ENCODE measurements around the gene MRGPRG.

Gene MRGPRG

DNA sequence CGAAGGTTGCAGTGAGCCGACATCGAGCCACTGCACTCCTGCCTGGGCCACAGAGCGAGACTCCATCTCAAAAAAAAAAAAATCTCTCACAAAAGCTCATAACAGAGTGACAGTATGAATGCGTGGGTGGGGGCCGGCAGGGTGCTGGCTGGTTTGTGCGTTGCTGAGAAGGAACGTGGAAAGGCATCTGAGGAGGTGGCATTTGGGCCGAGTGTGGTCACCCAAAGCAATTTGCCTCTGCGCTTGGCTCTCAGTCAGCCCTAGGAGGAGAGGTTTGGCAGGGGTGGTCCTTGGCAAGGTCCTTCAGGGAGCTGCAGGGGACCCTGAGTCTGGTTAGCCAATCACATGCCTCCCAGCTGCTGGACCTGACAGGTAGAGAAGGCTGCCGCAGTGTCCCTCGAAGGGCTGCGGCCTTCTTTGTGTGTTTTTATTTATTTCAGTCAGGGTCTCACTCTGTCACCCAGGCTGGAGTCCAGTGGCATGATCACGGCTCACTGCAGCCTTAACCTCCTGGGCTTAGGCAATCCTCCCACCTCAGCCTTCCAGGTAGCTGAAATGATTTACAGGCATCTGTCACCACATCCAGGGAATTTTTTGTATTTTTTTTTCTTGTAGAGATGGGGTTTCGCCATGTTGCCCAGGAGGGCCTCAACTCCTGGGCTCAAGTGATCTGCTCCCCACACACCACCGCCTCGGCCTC, 30.0 kb downstream of the MRGPRG start:
- DNase-seq (ENCODE audit: low spot score in 2 of 2) (no peak), ATAC-seq (ENCODE audit: low read depth) (no peak)
- Mint-ChIP-seq H3K9me3 (peaks cover 2% of the 10 kb centered on the region), H3K4me1 (no peaks in the 10 kb centered on the region), H3K27me3 (peaks cover 4% of the 10 kb centered on the region), H3K27ac (no peak overlapping the region), H3K4me3 (no peak overlapping the region), H3K36me3 (no peaks in the 10 kb centered on the region)

DNA sequence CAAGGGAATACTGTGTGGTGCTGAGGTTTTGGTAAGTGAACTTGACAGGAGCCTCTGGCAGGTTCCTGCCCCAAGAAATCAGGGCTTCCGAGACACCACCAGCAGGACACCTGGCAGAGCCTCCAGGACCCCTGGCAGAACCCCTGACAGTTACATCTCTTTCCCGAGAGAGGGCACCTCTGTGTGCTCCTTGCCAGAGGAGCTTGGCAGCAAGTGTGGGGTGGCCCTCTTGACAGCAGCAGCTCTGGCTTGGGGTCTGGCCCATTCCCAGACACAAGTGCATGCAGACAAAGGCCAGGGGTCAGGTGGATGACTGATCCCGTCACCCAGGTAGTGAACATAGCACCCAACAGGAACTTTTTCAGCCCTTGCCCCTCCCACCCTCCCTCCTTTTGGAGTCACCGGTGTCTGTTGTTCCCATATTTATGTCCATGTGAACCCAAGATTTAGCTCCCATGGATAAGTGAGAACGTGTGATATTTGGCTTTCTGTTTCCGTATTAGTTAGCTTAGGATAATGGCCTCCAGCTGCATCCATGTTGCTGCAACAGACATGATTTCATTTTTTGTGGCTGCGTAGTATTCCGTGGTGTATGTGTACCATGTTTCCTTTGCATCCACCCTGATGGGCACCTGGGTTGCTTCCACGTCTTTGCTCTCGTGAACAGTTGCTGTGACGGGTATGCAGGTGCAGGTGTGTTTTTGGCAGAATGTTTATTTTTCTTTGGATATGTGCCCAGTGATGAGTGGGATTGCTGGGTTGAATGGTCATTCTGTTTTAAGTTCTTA, 32.3 kb downstream of the MRGPRG start:
- H3K4me1 Mint-ChIP-seq = no peaks in the 10 kb centered on the region
- ATAC-seq (ENCODE audit: low read depth) (no peak), DNase-seq (ENCODE audit: low spot score in 2 of 2) (no peak)
- no peak overlapping the region for H3K4me3 Mint-ChIP-seq
- H3K27me3 Mint-ChIP-seq = peaks cover 4% of the 10 kb centered on the region
- H3K36me3 Mint-ChIP-seq = no peaks in the 10 kb centered on the region
- H3K27ac Mint-ChIP-seq = no peak overlapping the region
- peaks cover 2% of the 10 kb centered on the region for H3K9me3 Mint-ChIP-seq

GRCh38 chr11:3184732-3185347, 33.8 kb downstream of the MRGPRG start:
- Mint-ChIP-seq H3K27ac (no peak overlapping the region), H3K4me1 (no peaks in the 10 kb centered on the region), H3K36me3 (no peaks in the 10 kb centered on the region), H3K4me3 (no peak overlapping the region), H3K9me3 (peaks cover 2% of the 10 kb centered on the region), H3K27me3 (peaks cover 4% of the 10 kb centered on the region)
- DNase-seq (ENCODE audit: low spot score in 2 of 2) = no peak
- ATAC-seq (ENCODE audit: low read depth) = no peak

GRCh38 chr11:3183523-3183922, 35.1 kb downstream of the MRGPRG start:
- no peak overlapping the region for H3K4me3 Mint-ChIP-seq
- H3K4me1 Mint-ChIP-seq = no peaks in the 10 kb centered on the region
- DNase-seq (ENCODE audit: low spot score in 2 of 2) (no peak), ATAC-seq (ENCODE audit: low read depth) (no peak)
- no peak overlapping the region for H3K27ac Mint-ChIP-seq
- H3K36me3 Mint-ChIP-seq = no peaks in the 10 kb centered on the region
- H3K27me3 Mint-ChIP-seq = peaks cover 4% of the 10 kb centered on the region
- peaks cover 3% of the 10 kb centered on the region for H3K9me3 Mint-ChIP-seq

DNA sequence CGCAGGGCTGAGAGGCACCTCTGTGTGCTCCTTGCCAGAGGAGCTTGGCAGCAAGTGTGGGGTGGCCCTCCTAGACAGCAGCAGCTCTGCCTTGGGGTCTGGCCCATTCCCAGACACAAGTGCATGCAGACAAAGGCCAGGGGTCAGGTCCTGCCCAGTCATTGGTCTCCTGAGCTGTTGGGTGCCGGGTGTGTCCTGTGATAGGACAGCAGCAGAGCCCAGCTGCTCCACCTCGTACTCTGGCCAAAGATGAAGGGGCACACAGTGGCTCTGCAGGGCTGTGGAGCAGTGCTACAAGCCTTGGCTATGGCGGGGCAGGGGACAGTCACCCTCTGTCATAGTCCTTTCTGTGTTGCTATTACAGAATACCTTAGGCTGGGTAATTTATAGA, 36.2 kb downstream of the MRGPRG start:
- Mint-ChIP-seq H3K27me3 (peaks cover 3% of the 10 kb centered on the region), H3K36me3 (no peaks in the 10 kb centered on the region), H3K4me3 (no peak overlapping the region), H3K9me3 (peaks cover 3% of the 10 kb centered on the region), H3K4me1 (no peaks in the 10 kb centered on the region), H3K27ac (no peak overlapping the region)
- no peak for ATAC-seq (ENCODE audit: low read depth)
- DNase-seq (ENCODE audit: low spot score in 2 of 2) = no peak

- ATAC-seq (ENCODE audit: low read depth) = no peak
- H3K27me3 Mint-ChIP-seq = peaks cover 3% of the 10 kb centered on the region
Observed at GRCh38 chr11:3181725-3182461, 36.7 kb downstream of the MRGPRG start.

GRCh38 chr11:3180869-3181268, 37.7 kb downstream of the MRGPRG start:
- ATAC-seq (ENCODE audit: low read depth) (no peak), DNase-seq (ENCODE audit: low spot score in 2 of 2) (no peak)
- Mint-ChIP-seq H3K27ac (no peak overlapping the region), H3K9me3 (peaks cover 4% of the 10 kb centered on the region), H3K27me3 (peaks cover 4% of the 10 kb centered on the region), H3K4me1 (no peaks in the 10 kb centered on the region), H3K36me3 (peaks cover 1% of the 10 kb centered on the region), H3K4me3 (no peak overlapping the region)

More at GRCh38 chr11:3181725-3182461, 36.7 kb downstream of the MRGPRG start:
- no peak for DNase-seq (ENCODE audit: low spot score in 2 of 2)
- Mint-ChIP-seq H3K9me3 (peaks cover 3% of the 10 kb centered on the region), H3K36me3 (no peaks in the 10 kb centered on the region), H3K27ac (no peak overlapping the region), H3K4me3 (no peak overlapping the region), H3K4me1 (no peaks in the 10 kb centered on the region)

DNA sequence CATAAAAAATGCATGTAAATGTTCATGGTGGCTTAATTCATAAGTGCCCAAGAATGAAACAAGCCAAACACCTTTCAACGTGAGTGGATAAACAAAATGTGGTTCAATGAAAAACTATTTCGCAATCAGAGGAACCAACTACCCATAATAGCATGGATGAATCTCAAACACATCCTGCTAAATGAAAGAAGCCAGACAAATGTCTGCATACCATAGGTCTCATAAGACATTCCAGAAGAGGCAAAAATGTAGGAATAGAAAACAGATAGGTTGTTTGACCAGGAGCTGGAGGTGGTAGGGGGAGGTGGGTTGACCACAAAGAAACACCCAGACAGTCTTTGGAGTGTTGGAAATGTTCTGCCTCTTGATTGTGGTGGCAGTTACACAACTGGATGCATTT, 40.3 kb downstream of the MRGPRG start:
- no peak overlapping the region for H3K27ac Mint-ChIP-seq
- H3K9me3 Mint-ChIP-seq = peaks cover 9% of the 10 kb centered on the region
- peaks cover 8% of the 10 kb centered on the region for H3K27me3 Mint-ChIP-seq
- ATAC-seq (ENCODE audit: low read depth) = no peak
- peaks cover 5% of the 10 kb centered on the region for H3K36me3 Mint-ChIP-seq
- DNase-seq (ENCODE audit: low spot score in 2 of 2) = no peak
- no peaks in the 10 kb centered on the region for H3K4me1 Mint-ChIP-seq
- no peak overlapping the region for H3K4me3 Mint-ChIP-seq

GRCh38 chr11:3177931-3178330, 40.7 kb downstream of the MRGPRG start:
- ATAC-seq (ENCODE audit: low read depth) (no peak), DNase-seq (ENCODE audit: low spot score in 2 of 2) (no peak)
- H3K27me3 Mint-ChIP-seq = peaks cover 8% of the 10 kb centered on the region
- H3K36me3 Mint-ChIP-seq = peaks cover 5% of the 10 kb centered on the region
- H3K9me3 Mint-ChIP-seq = peaks cover 9% of the 10 kb centered on the region
- H3K4me1 Mint-ChIP-seq = no peaks in the 10 kb centered on the region
- no peak overlapping the region for H3K27ac Mint-ChIP-seq
- no peak overlapping the region for H3K4me3 Mint-ChIP-seq

- no peak for DNase-seq (ENCODE audit: low spot score in 2 of 2)
- Mint-ChIP-seq H3K4me3 (no peak overlapping the region), H3K36me3 (peaks cover 5% of the 10 kb centered on the region), H3K9me3 (peaks cover 9% of the 10 kb centered on the region), H3K27ac (no peak overlapping the region), H3K4me1 (no peaks in the 10 kb centered on the region), H3K27me3 (peaks cover 8% of the 10 kb centered on the region)
- ATAC-seq (ENCODE audit: low read depth) = no peak
Observed at GRCh38 chr11:3176487-3176886, 42.1 kb downstream of the MRGPRG start.

DNA sequence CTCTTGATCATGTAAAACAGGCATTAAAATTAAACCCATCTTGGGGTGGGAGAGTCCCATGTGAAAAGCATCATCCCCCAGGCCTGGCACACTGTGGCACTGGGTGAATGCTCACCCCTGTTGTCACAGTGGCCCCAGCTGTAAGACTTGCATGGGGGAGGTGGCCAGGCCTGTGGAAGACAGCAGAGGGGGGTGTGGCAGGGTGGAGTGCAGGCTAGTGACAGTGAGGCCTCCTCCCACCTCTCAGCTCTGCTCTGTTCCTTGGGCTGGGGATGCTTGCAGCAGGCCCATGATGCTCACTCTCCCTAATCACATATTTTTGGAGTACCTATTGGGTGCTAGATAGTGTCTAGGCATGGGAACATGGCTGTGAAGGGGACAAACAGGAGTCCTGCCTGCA, 43.4 kb downstream of the MRGPRG start:
- DNase-seq (ENCODE audit: low spot score in 2 of 2) (no peak), ATAC-seq (ENCODE audit: low read depth) (no peak)
- H3K9me3 Mint-ChIP-seq = peaks cover 9% of the 10 kb centered on the region
- peaks cover 5% of the 10 kb centered on the region for H3K36me3 Mint-ChIP-seq
- H3K4me1 Mint-ChIP-seq = no peaks in the 10 kb centered on the region
- no peak overlapping the region for H3K4me3 Mint-ChIP-seq
- H3K27ac Mint-ChIP-seq = no peak overlapping the region
- H3K27me3 Mint-ChIP-seq = peaks cover 8% of the 10 kb centered on the region

GRCh38 chr11:3174387-3174786, 44.2 kb downstream of the MRGPRG start:
- H3K9me3 Mint-ChIP-seq = peaks cover 7% of the 10 kb centered on the region
- H3K27ac Mint-ChIP-seq = no peak overlapping the region
- ATAC-seq (ENCODE audit: low read depth) = no peak
- H3K4me1 Mint-ChIP-seq = no peaks in the 10 kb centered on the region
- DNase-seq (ENCODE audit: low spot score in 2 of 2) = no peak
- H3K4me3 Mint-ChIP-seq = no peak overlapping the region
- peaks cover 5% of the 10 kb centered on the region for H3K36me3 Mint-ChIP-seq
- H3K27me3 Mint-ChIP-seq = peaks cover 11% of the 10 kb centered on the region

- Mint-ChIP-seq H3K27ac (no peak overlapping the region), H3K9me3 (peaks cover 7% of the 10 kb centered on the region), H3K27me3 (peaks cover 11% of the 10 kb centered on the region), H3K4me3 (no peak overlapping the region), H3K36me3 (peaks cover 5% of the 10 kb centered on the region), H3K4me1 (no peaks in the 10 kb centered on the region)
- no peak for DNase-seq (ENCODE audit: low spot score in 2 of 2)
- no peak for ATAC-seq (ENCODE audit: low read depth)
Observed at GRCh38 chr11:3173795-3174194, 44.8 kb downstream of the MRGPRG start.
